B cell (primary cell): ENCODE measurements around the gene LRIT2. TPM values are rescaled to one million over a fixed set of nuclear protein-coding genes. Genes with fewer than 3 reads are reported as not detected.

Source experiments
- ATAC-seq: fragments of 200-7000 bp; cut with Tn5 transposase; one replicate; pipeline ENCODE4 v1.10.0; 2021; ENCODE audit warnings: low read depth, mild to moderate bottlenecking, moderate number of reproducible peaks, moderate library complexity
- CTCF ChIA-PET: fragments of 350-600 bp; sonication (Branson Sonifier 250); formaldehyde crosslinking; loops from one replicate; lab custom pipeline; 2021; ENCODE audit warnings: antibody characterized with exemption, inconsistent platforms; lab: Charles Lee
- POLR2A ChIA-PET: fragments of 350-600 bp; sonication (Branson Sonifier 250); formaldehyde crosslinking; loops from one replicate; lab custom pipeline; 2021; ENCODE audit warnings: antibody characterized with exemption; lab: Charles Lee
- DNase-seq: peaks from one replicate; pipeline ENCODE4 v3.0.0; 2013
- H2AFZ ChIP-seq: 2 replicates; pipeline ENCODE4 v1.6.1; 2012; ENCODE audit warnings: mild to moderate bottlenecking, low read depth, low read length; ENCODE audit not compliant: insufficient read depth, poor library complexity, severe bottlenecking
- H3K27ac ChIP-seq, 2 donors: 1 replicate in 1 of 2; 2 replicates in 1 of 2; pipeline ENCODE4 v1.5.1; 2012 to 2013; ENCODE audit warnings: low read length in 2 of 2, mild to moderate bottlenecking in 2 of 2, moderate library complexity in 1 of 2
- H3K27me3 ChIP-seq, 4 experiments: fragments of 200-600 bp in 1 of 4; sonication (generic) in 1 of 4; replicated peaks in 1 of 4; 1 replicate in 2 of 4; 2 replicates in 2 of 4; pipeline versions ENCODE4 v1.6.1 to v1.7.0; 2013 to 2016; ENCODE audit warnings: low read length in 3 of 4, mild to moderate bottlenecking in 2 of 4, mixed read lengths in 1 of 4, moderate library complexity in 1 of 4; ENCODE audit not compliant: insufficient read depth in 4 of 4, control insufficient read depth in 3 of 4; ENCODE audit errors: control extremely low read depth in 1 of 4
- H3K36me3 ChIP-seq, 2 experiments: replicated peaks in 1 of 2; 1 replicate in 1 of 2; 2 replicates in 1 of 2; pipeline versions ENCODE4 v1.6.1 to v1.7.1; 2013; ENCODE audit warnings: low read length in 1 of 2; ENCODE audit not compliant: insufficient read depth in 2 of 2, control insufficient read depth in 1 of 2; ENCODE audit errors: control extremely low read depth in 1 of 2, extremely low read depth in 1 of 2
- H3K4me1 ChIP-seq, 2 donors: fragments of 200-600 bp in 1 of 2; sonication (generic) in 1 of 2; 1 replicate in 1 of 2; 2 replicates in 1 of 2; pipeline versions ENCODE4 v1.5.1 to v1.6.1; 2013 to 2017; ENCODE audit warnings: low read length in 2 of 2; ENCODE audit not compliant: control insufficient read depth in 2 of 2, insufficient read depth in 2 of 2
- H3K4me2 ChIP-seq: replicated peaks from 2 replicates; pipeline ENCODE3; 2012; ENCODE audit warnings: mild to moderate bottlenecking, low read depth, low read length; ENCODE audit not compliant: poor library complexity, severe bottlenecking
- H3K4me3 ChIP-seq, 5 experiments: fragments of 200-600 bp in 1 of 5; sonication (generic) in 1 of 5; 1 replicate in 3 of 5; 2 replicates in 2 of 5; pipeline versions ENCODE4 v1.5.1 to v1.7.0; 2011 to 2016; ENCODE audit warnings: low read length in 4 of 5, mild to moderate bottlenecking in 4 of 5, low read depth in 2 of 5, control low read depth in 1 of 5, moderate library complexity in 1 of 5; ENCODE audit not compliant: insufficient read depth in 1 of 5; ENCODE audit errors: control extremely low read depth in 1 of 5, extremely low read depth in 1 of 5
- H3K79me2 ChIP-seq: fragments of 200-600 bp; sonication (generic); one replicate; pipeline ENCODE4 v1.6.0; 2016; ENCODE audit warnings: low read length; ENCODE audit not compliant: control insufficient read depth, insufficient read depth
- H3K9ac ChIP-seq: fragments of 200-600 bp; sonication (generic); 2 replicates; pipeline ENCODE4 v1.6.1; 2017; ENCODE audit warnings: mild to moderate bottlenecking, low read length, moderate library complexity
- H3K9me3 ChIP-seq, 3 donors: one replicate each; pipeline versions ENCODE4 v1.6.1 to v1.7.1; 2013; ENCODE audit warnings: low read length in 2 of 3; ENCODE audit not compliant: control insufficient read depth in 2 of 3, insufficient read depth in 1 of 3; ENCODE audit errors: control extremely low read depth in 1 of 3
- H4K20me1 ChIP-seq: 2 replicates; pipeline ENCODE4 v1.6.0; 2012; ENCODE audit warnings: mild to moderate bottlenecking, low read length; ENCODE audit not compliant: insufficient read depth, control insufficient read depth, poor library complexity, severe bottlenecking
- H3K27ac Mint-ChIP-seq: one replicate; pipeline ENCODE4 v1.8.0; 2021; ENCODE audit warnings: mixed read lengths
- H3K27me3 Mint-ChIP-seq: one replicate; pipeline ENCODE4 v1.8.0; 2021; ENCODE audit warnings: mixed read lengths
- H3K4me1 Mint-ChIP-seq: one replicate; pipeline ENCODE4 v1.8.0; 2021; ENCODE audit warnings: mixed read lengths
- H3K4me3 Mint-ChIP-seq: one replicate; pipeline ENCODE4 v1.8.0; 2021; ENCODE audit warnings: mixed read lengths
- H3K9me3 Mint-ChIP-seq: one replicate; pipeline ENCODE4 v1.8.0; 2022; ENCODE audit warnings: mixed read lengths; ENCODE audit not compliant: insufficient read depth
- EZH2 ChIP-seq: IDR thresholded peaks from 2 replicates; pipeline ENCODE4 v1.6.1; 2012; ENCODE audit warnings: borderline replicate concordance, low read depth, mild to moderate bottlenecking, moderate library complexity, low read length; ENCODE audit not compliant: insufficient read depth, poor library complexity, severe bottlenecking
- WGBS: methylation state at CpG from one replicate; pipeline ENCODE4 v1.1.5; 2013; ENCODE audit warnings: missing lambda C conversion rate; ENCODE audit not compliant: insufficient coverage; 5-methylcytosine and 5-hydroxymethylcytosine counted together
- intact Hi-C: fragments of 100-400 bp; cut with micrococcal nuclease; formaldehyde crosslinking; loops from one replicate; pipeline ENCODE4 v1.10.0; 2022
- polyA plus RNA-seq: library from polyadenylated mRNA; depleted of rRNA; stranded (reverse); fragments of >200 nt; gene quantifications from 2 replicates; pipeline ENCODE4 v1.2.3, GENCODE V29; 2012
- total RNA-seq, 2 donors: library from RNA; stranded (reverse); fragments of 120-200 nt in 1 of 2; gene quantifications; 1 replicate in 1 of 2; 2 replicates in 1 of 2; pipeline versions ENCODE4 v1.2.3 to v1.2.4, GENCODE V29; 2013 to 2022
- TF ChIP-seq, protein P1 (sequence below): fragments of 200-600 bp; IDR thresholded peaks from one replicate; pipeline ENCODE4 v1.8.0; 2022; ENCODE audit warnings: antibody characterized with exemption, mild to moderate bottlenecking

The LRIT2 gene
- total and polyA plus RNA-seq, 2 donors (not counting 1 experiment from before 2014, with no cell fraction given), result not detected

DNA sequence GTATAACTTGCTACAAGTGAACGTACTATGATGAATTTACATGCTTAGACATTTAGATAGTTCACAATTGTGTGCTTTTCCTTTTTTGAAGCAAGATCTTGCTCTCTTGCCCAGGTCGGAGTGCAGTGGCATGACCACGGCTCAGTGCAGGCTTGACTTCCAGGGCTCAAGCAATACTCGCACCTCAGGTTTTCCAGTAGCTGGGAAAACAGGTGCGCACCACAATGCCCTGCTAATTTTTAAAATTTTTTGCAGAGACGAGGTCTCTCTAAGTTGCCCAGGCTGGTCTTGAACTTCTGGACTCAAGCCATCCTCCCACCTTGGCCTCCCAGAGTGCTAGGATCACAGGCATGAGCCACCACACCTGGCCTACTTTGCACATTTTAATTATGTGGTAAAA is 49.9 kb downstream of the LRIT2 start:
- Histone ChIP-seq H3K36me3 (no peaks in the 10 kb centered on the region), H4K20me1 (no peaks in the 10 kb centered on the region), H3K27me3 (no peaks in the 10 kb centered on the region), H3K4me2 (no peak overlapping the region), H3K9me3 (peaks cover 0 to 4% (median 0%) of the 10 kb centered on the region in 3 donors), H3K4me1 (peaks cover 36 to 52% of the 10 kb centered on the region in 2 donors), H3K4me3 (no peak overlapping the region), H3K9ac (no peak overlapping the region), H3K27ac (no peak overlapping the region), H2AFZ (no peak overlapping the region), H3K79me2 (no peaks in the 10 kb centered on the region)
- CTCF ChIA-PET, result no interaction called here
- DNase-seq, result no peak
- peaks cover 26% of the 10 kb centered on the region for H3K4me1 Mint-ChIP-seq
- intact Hi-C loops, result no loop called here
- H3K4me3 Mint-ChIP-seq, result no peak overlapping the region
- WGBS, result 98% methylated on average over 6 of the region's 6 CpGs
- peaks cover 2% of the 10 kb centered on the region for H3K9me3 Mint-ChIP-seq
- H3K27me3 Mint-ChIP-seq, result no peaks in the 10 kb centered on the region
- TF ChIP-seq, protein P1, sequence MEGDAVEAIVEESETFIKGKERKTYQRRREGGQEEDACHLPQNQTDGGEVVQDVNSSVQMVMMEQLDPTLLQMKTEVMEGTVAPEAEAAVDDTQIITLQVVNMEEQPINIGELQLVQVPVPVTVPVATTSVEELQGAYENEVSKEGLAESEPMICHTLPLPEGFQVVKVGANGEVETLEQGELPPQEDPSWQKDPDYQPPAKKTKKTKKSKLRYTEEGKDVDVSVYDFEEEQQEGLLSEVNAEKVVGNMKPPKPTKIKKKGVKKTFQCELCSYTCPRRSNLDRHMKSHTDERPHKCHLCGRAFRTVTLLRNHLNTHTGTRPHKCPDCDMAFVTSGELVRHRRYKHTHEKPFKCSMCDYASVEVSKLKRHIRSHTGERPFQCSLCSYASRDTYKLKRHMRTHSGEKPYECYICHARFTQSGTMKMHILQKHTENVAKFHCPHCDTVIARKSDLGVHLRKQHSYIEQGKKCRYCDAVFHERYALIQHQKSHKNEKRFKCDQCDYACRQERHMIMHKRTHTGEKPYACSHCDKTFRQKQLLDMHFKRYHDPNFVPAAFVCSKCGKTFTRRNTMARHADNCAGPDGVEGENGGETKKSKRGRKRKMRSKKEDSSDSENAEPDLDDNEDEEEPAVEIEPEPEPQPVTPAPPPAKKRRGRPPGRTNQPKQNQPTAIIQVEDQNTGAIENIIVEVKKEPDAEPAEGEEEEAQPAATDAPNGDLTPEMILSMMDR, result no peak
- TF ChIP-seq EZH2, result no peak
- ATAC-seq, result no peak
- POLR2A ChIA-PET, result no interaction called here
- no peak overlapping the region for H3K27ac Mint-ChIP-seq

DNA sequence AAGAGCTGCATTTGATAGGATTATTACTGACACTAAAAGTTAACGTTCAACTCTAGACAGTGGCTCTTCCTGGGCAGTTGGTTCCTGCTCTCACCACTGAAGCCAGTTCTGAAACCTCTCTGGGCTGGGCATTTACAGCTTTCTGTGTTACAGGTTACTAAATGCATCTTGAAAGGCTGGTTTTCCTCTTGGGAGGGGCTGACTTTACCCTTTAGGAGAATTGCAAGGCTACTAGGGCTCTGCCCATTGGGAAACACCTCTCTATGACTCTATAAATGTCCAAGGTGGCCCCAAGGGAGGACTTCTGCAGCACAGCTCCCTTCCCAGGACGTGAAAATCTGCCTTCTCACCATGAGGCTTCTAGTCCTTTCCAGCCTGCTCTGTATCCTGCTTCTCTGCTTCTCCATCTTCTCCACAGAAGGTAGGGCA is 51.8 kb downstream of the LRIT2 start, which contains the start of gene GPR15LG:
Gene GPR15LG (plus strand): TSS at position 301 of the 429 bp plus-strand sequence. CDS start 51 bp downstream, at position 352.
- H3K79me2 ChIP-seq, result no peaks in the 10 kb centered on the region
- H3K4me3 Mint-ChIP-seq, result no peak within 1 kb of the TSS
- H3K27ac Mint-ChIP-seq, result peak within 1 kb of the TSS; percentile 90
- H4K20me1 ChIP-seq, result no peaks in the 10 kb centered on the region
- H3K27ac ChIP-seq, result peak within 1 kb of the TSS in 1 of 2 donors; percentile 46
- no peaks in the 10 kb centered on the region for H3K27me3 ChIP-seq
- ATAC-seq (no peak), DNase-seq (no peak)
- ChIA-PET POLR2A (no interaction called here), CTCF (interaction anchor here (1.6 kb wide), 1 partner anchor 25 kb away, joined by 3 read pairs; no protein-coding TSS in a partner anchor)
- 92% methylated on average over 2 of the region's 2 CpGs for WGBS
- no peaks in the 10 kb centered on the region for H3K36me3 ChIP-seq
- H3K4me1 Mint-ChIP-seq, result peaks cover 26% of the 10 kb centered on the region
- no peak within 1 kb of the TSS for H3K4me3 ChIP-seq
- peaks cover 2% of the 10 kb centered on the region for H3K9me3 Mint-ChIP-seq
- TF ChIP-seq EZH2, result no peak
- TF ChIP-seq, protein P1, result no peak
- H3K9me3 ChIP-seq, result peaks cover 0 to 4% (median 0%) of the 10 kb centered on the region in 3 donors
- intact Hi-C loops, result no loop called here
- H2AFZ ChIP-seq, result peak within 1 kb of the TSS; percentile 80
- H3K27me3 Mint-ChIP-seq, result no peaks in the 10 kb centered on the region
- H3K4me1 ChIP-seq, result peaks cover 25 to 39% of the 10 kb centered on the region in 2 donors
- H3K4me2 ChIP-seq, result no peak within 1 kb of the TSS
- H3K9ac ChIP-seq, result no peak within 1 kb of the TSS
